ENCODE results near the gene MRAS. TPM values are rescaled to one million over a fixed set of nuclear protein-coding genes. Genes with fewer than 3 reads are reported as not detected.

Gene MRAS
- total RNA-seq, 1 donor from 2014 or later: 55.4 TPM

- no peak overlapping the region for H3K4me3 Mint-ChIP-seq (ENCODE audit: unreplicated experiment)
- no peaks in the 10 kb centered on the region for H3K9me3 ChIP-seq (ENCODE audit: insufficient read depth, low read depth, low read length)
- DNase-seq (ENCODE audit: low read depth): no peak
- no peaks in the 10 kb centered on the region for H3K36me3 ChIP-seq (ENCODE audit: insufficient read depth, low read length)
- H3K27ac ChIP-seq (ENCODE audit: low read depth, low read length): no peak overlapping the region
- no peaks in the 10 kb centered on the region for H3K4me1 ChIP-seq (ENCODE audit: insufficient read depth, low read length)
- no peaks in the 10 kb centered on the region for H3K27me3 Mint-ChIP-seq (ENCODE audit: low read depth, unreplicated experiment)
- H3K9me3 Mint-ChIP-seq (ENCODE audit: unreplicated experiment): peaks cover 2% of the 10 kb centered on the region
- no peak overlapping the region for H3K9ac ChIP-seq (ENCODE audit: low read length)
- H3K27ac Mint-ChIP-seq (ENCODE audit: unreplicated experiment): peak overlapping the region; percentile 15
- H3K4me3 ChIP-seq (ENCODE audit: insufficient read depth, low read depth, low read length): no peak overlapping the region
- peaks cover 5% of the 10 kb centered on the region for H3K79me2 ChIP-seq (ENCODE audit: insufficient read depth, low read length)
- no peak overlapping the region for H2AFZ ChIP-seq (ENCODE audit: low read depth, low read length)
- H4K20me1 ChIP-seq (ENCODE audit: insufficient read depth, low read length): peaks cover 3% of the 10 kb centered on the region
- TF ChIP-seq EZH2 (IDR thresholded peaks at IDR 0.05; ENCODE audit: insufficient read depth, low read length): no peak
- no peak for TF ChIP-seq CTCF (IDR thresholded peaks at IDR 0.05; ENCODE audit: insufficient read depth, low read depth, low read length)
- H3K27me3 ChIP-seq (ENCODE audit: insufficient read depth, low read length): no peaks in the 10 kb centered on the region
- H3K36me3 Mint-ChIP-seq (ENCODE audit: low read depth, unreplicated experiment): peaks cover 19% of the 10 kb centered on the region
- H3K4me2 ChIP-seq (ENCODE audit: low read length): no peak overlapping the region
- no peak for FAIRE-seq
- peaks cover 16% of the 10 kb centered on the region for H3K4me1 Mint-ChIP-seq (ENCODE audit: low read depth, unreplicated experiment)
Observed at GRCh38 chr3:138396752-138397410, 48.5 kb downstream of the MRAS start.

GRCh38 chr3:138397983-138398382 is 49.6 kb downstream of the MRAS start:
- Histone ChIP-seq H3K36me3 (ENCODE audit: insufficient read depth, low read length) (peaks cover 3% of the 10 kb centered on the region), H2AFZ (ENCODE audit: low read depth, low read length) (no peak overlapping the region), H3K79me2 (ENCODE audit: insufficient read depth, low read length) (peaks cover 5% of the 10 kb centered on the region), H3K4me2 (ENCODE audit: low read length) (no peak overlapping the region), H3K9me3 (ENCODE audit: insufficient read depth, low read depth, low read length) (no peaks in the 10 kb centered on the region), H3K4me3 (ENCODE audit: insufficient read depth, low read depth, low read length) (no peak overlapping the region), H3K27ac (ENCODE audit: low read depth, low read length) (no peak overlapping the region), H3K4me1 (ENCODE audit: insufficient read depth, low read length) (no peaks in the 10 kb centered on the region), H4K20me1 (ENCODE audit: insufficient read depth, low read length) (peaks cover 3% of the 10 kb centered on the region), H3K9ac (ENCODE audit: low read length) (no peak overlapping the region), H3K27me3 (ENCODE audit: insufficient read depth, low read length) (no peaks in the 10 kb centered on the region)
- H3K36me3 Mint-ChIP-seq (ENCODE audit: low read depth, unreplicated experiment): peaks cover 24% of the 10 kb centered on the region
- no peaks in the 10 kb centered on the region for H3K27me3 Mint-ChIP-seq (ENCODE audit: low read depth, unreplicated experiment)
- TF ChIP-seq CTCF (IDR thresholded peaks at IDR 0.05; ENCODE audit: insufficient read depth, low read depth, low read length) (no peak), EZH2 (IDR thresholded peaks at IDR 0.05; ENCODE audit: insufficient read depth, low read length) (no peak)
- FAIRE-seq (no peak), DNase-seq (ENCODE audit: low read depth) (no peak)
- no peak overlapping the region for H3K27ac Mint-ChIP-seq (ENCODE audit: unreplicated experiment)
- H3K4me1 Mint-ChIP-seq (ENCODE audit: low read depth, unreplicated experiment): peaks cover 14% of the 10 kb centered on the region
- H3K4me3 Mint-ChIP-seq (ENCODE audit: unreplicated experiment): no peak overlapping the region
- peaks cover 2% of the 10 kb centered on the region for H3K9me3 Mint-ChIP-seq (ENCODE audit: unreplicated experiment)
